ENCODE results near the gene TWF1. TPM values are rescaled to one million over a fixed set of nuclear protein-coding genes. Genes with fewer than 3 reads are reported as not detected.

The TWF1 gene
- total and polyA plus RNA-seq, 2 of the 8 experiments (the other 6 are each of a cell fraction or from before 2014, with no cell fraction given): 7.6 to 27.9 TPM

- TF ChIP-seq CHD7 (IDR thresholded peaks at IDR 0.05; ENCODE audit: insufficient replicate concordance, low read length) (no peak), CBX8 (IDR thresholded peaks at IDR 0.05; ENCODE audit: borderline replicate concordance, low read depth, low read length) (no peak), RXRA (IDR thresholded peaks at IDR 0.05; ENCODE audit: insufficient read depth, low read depth, low read length) (no peak), BACH1 (IDR thresholded peaks at IDR 0.05; ENCODE audit: low read length) (0 out of 2 replicates have a peak, but pooled peaks have one; percentile 25), RFX5 (IDR thresholded peaks at IDR 0.05; ENCODE audit: borderline replicate concordance, low read depth, low read length) (no peak), SIN3A (conservative IDR thresholded peaks at IDR 0.05 in 1 of 2, IDR thresholded peaks at IDR 0.05 in 1 of 2; ENCODE audit: low read depth in 1 of 2, low read length in 2 of 2) (peak in 1 of 2 experiments; percentile 10; a peak in 1 of 4 replicates), CTBP2 (IDR thresholded peaks at IDR 0.05; ENCODE audit: borderline replicate concordance, insufficient read depth, insufficient read length, low read length) (no peak), HDAC6 (IDR thresholded peaks at IDR 0.05; ENCODE audit: low read depth, low read length) (no peak), BCL11A (IDR thresholded peaks at IDR 0.05; ENCODE audit: low read depth in 2 of 2, low read length in 2 of 2) (no peak)
These were observed 29.7 kb upstream of the TWF1 start, which contains the start of gene TMEM117 (continued) for GRCh38 chr12:43835656-43836474.

All from H1 (cell line).